ENCODE results near the gene TMSB4X.

TMSB4X gene

DNA sequence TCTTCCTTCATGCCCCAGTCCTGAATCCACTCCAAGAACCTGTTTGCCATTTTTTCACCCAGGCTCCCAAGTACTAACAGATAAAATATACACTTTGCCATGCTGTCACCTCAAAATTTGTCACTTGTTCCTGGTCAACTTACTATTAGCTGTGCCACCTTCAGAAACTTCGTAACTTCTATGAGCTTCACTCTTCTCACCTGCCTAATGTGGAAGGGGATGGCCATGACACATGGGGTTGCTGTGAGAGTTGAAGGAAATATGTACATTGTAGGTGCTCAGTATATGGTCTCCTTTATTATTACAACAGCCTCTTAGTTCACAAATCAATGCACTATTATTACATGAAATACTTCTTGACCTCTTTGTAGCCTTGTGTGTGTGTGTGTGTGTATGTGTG is 10.4 kb downstream of the TMSB4X start:
- Histone ChIP-seq H3K9me3 (ENCODE audit: insufficient read depth, low read length) (peaks cover 5% of the 10 kb centered on the region; the same call in 1 of the 2 replicates), H3K36me3 (ENCODE audit: insufficient read depth, insufficient read length, low read length) (no peaks in the 10 kb centered on the region), H3K9ac (ENCODE audit: insufficient read length, low read depth) (no peak overlapping the region), H3K4me1 (ENCODE audit: insufficient read depth, insufficient read length) (no peaks in the 10 kb centered on the region), H3K27me3 (ENCODE audit: insufficient read depth, insufficient read length) (no peaks in the 10 kb centered on the region), H3K4me3 (ENCODE audit: insufficient read length, low read depth) (no peak overlapping the region)
- no peak for TF ChIP-seq SUZ12 (IDR thresholded peaks at IDR 0.05; ENCODE audit: extremely low read depth, insufficient read depth, insufficient read length)
- TF ChIP-seq ZNF274 (IDR thresholded peaks at IDR 0.05; ENCODE audit: low read depth, low read length) = no peak
- no peak for TF ChIP-seq YY1 (IDR thresholded peaks at IDR 0.05; ENCODE audit: insufficient read depth, insufficient read length)
- DNase-seq (ENCODE audit: low read depth, low spot score) = no peak

DNA sequence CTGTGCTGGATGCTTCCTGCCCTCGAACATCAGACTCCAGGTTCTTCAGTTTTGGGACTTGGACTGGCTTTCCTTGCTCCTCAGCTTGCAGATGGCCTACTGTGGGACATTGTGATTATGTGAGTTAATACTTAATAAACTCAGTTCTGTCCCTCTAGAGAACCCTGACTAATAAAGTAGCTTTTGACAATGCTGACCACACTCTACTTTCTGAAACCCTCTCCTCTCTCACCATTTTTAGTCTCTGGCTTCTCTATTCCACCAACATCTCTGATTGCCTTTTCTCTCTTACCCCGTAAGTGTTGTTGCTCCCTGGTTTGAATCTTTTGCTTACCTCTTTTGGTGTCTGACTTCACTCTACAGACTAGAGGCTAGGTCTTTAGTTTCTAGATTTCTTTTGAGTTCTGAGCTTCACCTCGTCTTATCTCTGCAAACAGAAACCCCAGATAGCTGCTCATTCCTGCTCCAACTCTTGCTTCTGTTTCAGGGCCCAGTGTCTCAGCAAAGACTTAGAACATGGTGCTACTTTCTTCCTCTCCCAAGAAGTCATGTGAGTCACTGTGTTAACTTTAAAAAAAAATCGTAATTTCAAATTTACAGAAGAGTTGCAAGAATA is 11.4 kb downstream of the TMSB4X start:
- Histone ChIP-seq H3K9ac (ENCODE audit: insufficient read length, low read depth) (no peak overlapping the region), H3K4me1 (ENCODE audit: insufficient read depth, insufficient read length) (no peaks in the 10 kb centered on the region), H3K27me3 (ENCODE audit: insufficient read depth, insufficient read length) (no peaks in the 10 kb centered on the region), H3K9me3 (ENCODE audit: insufficient read depth, low read length) (peaks cover 5% of the 10 kb centered on the region; the same call in 1 of the 2 replicates), H3K36me3 (ENCODE audit: insufficient read depth, insufficient read length, low read length) (no peaks in the 10 kb centered on the region), H3K4me3 (ENCODE audit: insufficient read length, low read depth) (no peak overlapping the region)
- TF ChIP-seq SUZ12 (IDR thresholded peaks at IDR 0.05; ENCODE audit: extremely low read depth, insufficient read depth, insufficient read length) (no peak), ZNF274 (IDR thresholded peaks at IDR 0.05; ENCODE audit: low read depth, low read length) (no peak), YY1 (IDR thresholded peaks at IDR 0.05; ENCODE audit: insufficient read depth, insufficient read length) (no peak)
- no peak for DNase-seq (ENCODE audit: low read depth, low spot score)

DNA sequence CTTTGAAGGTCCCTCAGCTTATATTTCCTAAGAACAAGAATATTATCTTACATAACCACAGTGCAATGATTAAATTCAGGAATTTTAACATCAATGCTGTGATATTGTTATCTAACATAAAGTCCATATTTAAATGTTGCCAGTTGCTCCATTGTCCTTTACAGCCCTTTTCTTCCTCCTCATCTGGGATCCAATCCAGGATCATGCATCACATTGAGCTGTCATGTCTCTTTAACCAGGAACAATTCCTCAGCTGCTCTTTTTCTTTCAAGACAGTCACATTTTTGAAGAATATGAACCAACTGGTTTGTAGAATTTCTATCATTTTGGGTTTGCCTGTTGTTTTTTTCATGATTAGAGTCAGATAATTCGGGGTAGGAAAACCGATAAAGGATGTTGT is 12.0 kb downstream of the TMSB4X start:
- peaks cover 5% of the 10 kb centered on the region; the same call in 1 of the 2 replicates for H3K9me3 ChIP-seq (ENCODE audit: insufficient read depth, low read length)
- no peaks in the 10 kb centered on the region for H3K4me1 ChIP-seq (ENCODE audit: insufficient read depth, insufficient read length)
- no peak overlapping the region for H3K9ac ChIP-seq (ENCODE audit: insufficient read length, low read depth)
- H3K4me3 ChIP-seq (ENCODE audit: insufficient read length, low read depth) = no peak overlapping the region
- TF ChIP-seq SUZ12 (IDR thresholded peaks at IDR 0.05; ENCODE audit: extremely low read depth, insufficient read depth, insufficient read length) = no peak
- TF ChIP-seq YY1 (IDR thresholded peaks at IDR 0.05; ENCODE audit: insufficient read depth, insufficient read length) = no peak
- TF ChIP-seq ZNF274 (IDR thresholded peaks at IDR 0.05; ENCODE audit: low read depth, low read length) = no peak
- H3K27me3 ChIP-seq (ENCODE audit: insufficient read depth, insufficient read length) = no peaks in the 10 kb centered on the region
- no peak for DNase-seq (ENCODE audit: low read depth, low spot score)
- H3K36me3 ChIP-seq (ENCODE audit: insufficient read depth, insufficient read length, low read length) = no peaks in the 10 kb centered on the region

DNA sequence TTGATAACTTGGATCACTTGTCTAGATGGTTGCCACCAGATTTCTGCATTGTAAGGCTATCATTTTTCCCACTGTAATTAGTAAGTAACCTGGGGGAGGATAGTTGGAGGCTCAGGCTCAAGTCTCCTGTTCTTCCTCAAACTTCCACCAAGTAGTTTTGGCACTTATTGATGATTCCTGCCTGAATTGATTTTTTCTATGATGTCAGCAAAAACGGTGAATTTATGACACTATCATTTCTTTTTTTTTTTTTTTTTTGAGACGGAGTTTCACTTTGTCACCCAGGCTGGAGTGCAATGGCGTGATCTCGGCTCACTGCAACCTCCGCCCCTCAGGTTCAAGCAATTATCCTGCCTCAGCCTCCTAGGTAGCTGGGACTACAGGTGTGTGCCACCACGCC is 12.4 kb downstream of the TMSB4X start:
- H3K9ac ChIP-seq (ENCODE audit: insufficient read length, low read depth) = no peak overlapping the region
- peaks cover 5% of the 10 kb centered on the region; the same call in 1 of the 2 replicates for H3K9me3 ChIP-seq (ENCODE audit: insufficient read depth, low read length)
- no peaks in the 10 kb centered on the region for H3K27me3 ChIP-seq (ENCODE audit: insufficient read depth, insufficient read length)
- no peak overlapping the region for H3K4me3 ChIP-seq (ENCODE audit: insufficient read length, low read depth)
- H3K36me3 ChIP-seq (ENCODE audit: insufficient read depth, insufficient read length, low read length) = no peaks in the 10 kb centered on the region
- DNase-seq (ENCODE audit: low read depth, low spot score) = no peak
- TF ChIP-seq YY1 (IDR thresholded peaks at IDR 0.05; ENCODE audit: insufficient read depth, insufficient read length) = no peak
- no peak for TF ChIP-seq ZNF274 (IDR thresholded peaks at IDR 0.05; ENCODE audit: low read depth, low read length)
- H3K4me1 ChIP-seq (ENCODE audit: insufficient read depth, insufficient read length) = no peaks in the 10 kb centered on the region

DNA sequence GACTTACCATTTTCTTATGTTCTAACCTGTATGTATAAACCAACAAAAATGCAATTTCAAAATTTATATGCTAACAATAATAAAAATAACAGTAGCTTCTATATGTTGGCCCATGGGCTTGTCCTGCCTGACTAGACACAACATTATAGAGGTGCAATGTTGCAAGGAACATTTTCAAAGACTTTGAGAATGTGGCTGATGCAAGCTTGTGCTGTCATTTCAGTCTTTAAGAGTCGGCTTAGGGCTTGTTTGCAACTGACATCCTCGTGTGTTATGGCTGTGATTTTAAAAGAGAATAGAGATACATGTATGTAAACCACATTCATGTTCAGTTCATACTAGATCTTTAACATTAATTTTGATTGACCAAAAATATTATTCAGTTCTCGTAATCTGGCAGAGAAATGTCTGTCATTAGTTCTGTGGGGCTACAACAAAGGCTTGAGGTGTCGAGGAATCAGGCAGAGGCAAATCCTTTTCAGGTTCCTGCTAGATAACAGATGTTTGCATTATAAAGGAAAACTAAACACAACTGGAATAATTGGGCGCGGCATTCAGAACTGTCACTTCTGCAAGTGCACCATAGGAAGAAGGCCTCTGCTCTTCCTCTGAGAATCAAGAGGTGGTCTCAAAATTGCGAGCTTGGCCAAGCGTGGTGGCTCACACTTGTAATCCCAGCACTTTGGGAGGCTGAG is 13.1 kb downstream of the TMSB4X start:
- no peak for DNase-seq (ENCODE audit: low read depth, low spot score)
- no peaks in the 10 kb centered on the region for H3K4me1 ChIP-seq (ENCODE audit: insufficient read depth, insufficient read length)
- H3K9ac ChIP-seq (ENCODE audit: insufficient read length, low read depth) = no peak overlapping the region
- peaks cover 5% of the 10 kb centered on the region; the same call in 1 of the 2 replicates for H3K9me3 ChIP-seq (ENCODE audit: insufficient read depth, low read length)
- no peak overlapping the region for H3K4me3 ChIP-seq (ENCODE audit: insufficient read length, low read depth)
- H3K36me3 ChIP-seq (ENCODE audit: insufficient read depth, insufficient read length, low read length) = no peaks in the 10 kb centered on the region
- H3K27me3 ChIP-seq (ENCODE audit: insufficient read depth, insufficient read length) = no peaks in the 10 kb centered on the region
- TF ChIP-seq ZNF274 (IDR thresholded peaks at IDR 0.05; ENCODE audit: low read depth, low read length) (no peak), SUZ12 (IDR thresholded peaks at IDR 0.05; ENCODE audit: extremely low read depth, insufficient read depth, insufficient read length) (no peak), YY1 (IDR thresholded peaks at IDR 0.05; ENCODE audit: insufficient read depth, insufficient read length) (no peak)

DNA sequence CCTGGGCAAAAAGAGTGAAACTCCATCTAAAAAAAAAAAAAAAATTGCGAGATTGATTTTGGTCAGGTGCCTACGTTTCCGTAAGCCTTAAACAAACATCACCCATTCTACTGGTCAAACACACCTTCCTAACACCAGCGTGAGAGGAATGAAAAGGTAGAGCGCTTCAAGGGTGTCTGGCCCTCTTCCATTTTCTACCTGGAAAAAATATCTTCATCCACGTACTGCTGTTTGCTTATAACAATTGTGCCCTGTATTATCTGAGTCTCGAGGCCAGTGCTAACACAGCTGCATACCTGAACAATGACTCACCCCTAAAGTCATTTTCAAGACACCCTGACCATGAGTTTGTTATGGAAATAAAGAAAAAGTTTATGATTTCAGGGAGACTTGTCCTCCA is 13.9 kb downstream of the TMSB4X start:
- H3K9me3 ChIP-seq (ENCODE audit: insufficient read depth, low read length) = peaks cover 5% of the 10 kb centered on the region; the same call in 1 of the 2 replicates

DNA sequence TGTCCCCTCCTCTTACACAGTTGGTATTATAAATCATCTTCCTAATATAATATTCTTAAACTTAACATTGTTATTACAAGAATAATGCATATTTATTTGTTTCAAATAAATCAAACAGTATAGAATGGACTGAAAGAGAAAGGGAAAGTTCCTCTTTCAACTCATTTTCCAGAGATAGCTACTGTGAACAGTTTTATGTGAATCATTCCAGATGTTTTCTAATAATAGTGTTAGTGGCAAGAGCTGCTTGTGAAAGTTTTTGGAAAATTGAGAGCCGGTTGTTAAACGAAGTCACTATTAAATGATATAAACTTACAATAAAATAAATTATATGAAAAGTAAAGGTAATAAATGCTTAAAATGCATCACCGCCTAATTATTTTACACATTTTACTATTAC is 14.6 kb downstream of the TMSB4X start:
- no peak overlapping the region for H3K4me3 ChIP-seq (ENCODE audit: insufficient read length, low read depth)

More for the DNA sequence above, 13.9 kb downstream of the TMSB4X start:
- Histone ChIP-seq H3K4me1 (ENCODE audit: insufficient read depth, insufficient read length) (no peaks in the 10 kb centered on the region), H3K9ac (ENCODE audit: insufficient read length, low read depth) (no peak overlapping the region), H3K36me3 (ENCODE audit: insufficient read depth, insufficient read length, low read length) (no peaks in the 10 kb centered on the region), H3K4me3 (ENCODE audit: insufficient read length, low read depth) (no peak overlapping the region), H3K27me3 (ENCODE audit: insufficient read depth, insufficient read length) (no peaks in the 10 kb centered on the region)
- no peak for DNase-seq (ENCODE audit: low read depth, low spot score)
- TF ChIP-seq SUZ12 (IDR thresholded peaks at IDR 0.05; ENCODE audit: extremely low read depth, insufficient read depth, insufficient read length) (no peak), YY1 (IDR thresholded peaks at IDR 0.05; ENCODE audit: insufficient read depth, insufficient read length) (no peak), ZNF274 (IDR thresholded peaks at IDR 0.05; ENCODE audit: low read depth, low read length) (no peak)

More for the DNA sequence above, 14.6 kb downstream of the TMSB4X start:
- H3K36me3 ChIP-seq (ENCODE audit: insufficient read depth, insufficient read length, low read length) = no peaks in the 10 kb centered on the region
- no peak overlapping the region for H3K9ac ChIP-seq (ENCODE audit: insufficient read length, low read depth)
- H3K4me1 ChIP-seq (ENCODE audit: insufficient read depth, insufficient read length) = no peaks in the 10 kb centered on the region
- no peak for DNase-seq (ENCODE audit: low read depth, low spot score)
- TF ChIP-seq YY1 (IDR thresholded peaks at IDR 0.05; ENCODE audit: insufficient read depth, insufficient read length) = no peak
- TF ChIP-seq SUZ12 (IDR thresholded peaks at IDR 0.05; ENCODE audit: extremely low read depth, insufficient read depth, insufficient read length) = no peak
- TF ChIP-seq ZNF274 (IDR thresholded peaks at IDR 0.05; ENCODE audit: low read depth, low read length) = no peak
- H3K9me3 ChIP-seq (ENCODE audit: insufficient read depth, low read length) = peaks cover 5% of the 10 kb centered on the region; the same call in 1 of the 2 replicates
- no peaks in the 10 kb centered on the region for H3K27me3 ChIP-seq (ENCODE audit: insufficient read depth, insufficient read length)

All from NT2/D1 (cell line).